SH-SY5Y (cell line): ENCODE results near the gene MID2.

Experiments
- GATA2 ChIP-seq: IDR thresholded peaks from 2 replicates; pipeline ENCODE4 v1.6.1; 2011; ENCODE audit warnings: mild to moderate bottlenecking, low read depth, low read length
- GATA3 ChIP-seq: IDR thresholded peaks from 2 replicates; pipeline ENCODE4 v1.6.1; 2011; ENCODE audit warnings: low read depth, mild to moderate bottlenecking, low read length, moderate library complexity

- TF ChIP-seq GATA2 (no peak), GATA3 (no peak)
Observed at GRCh38 chrX:107871136-107871535, 45.5 kb downstream of the MID2 start.
